Purkinje cell (primary cell): ENCODE results near the gene NTRK3. TPM values are rescaled to one million over a fixed set of nuclear protein-coding genes. Genes with fewer than 3 reads are reported as not detected.

Source experiments
- polyA plus RNA-seq: library from polyadenylated mRNA; unstranded; fragments of >200 nt; fragmentation: Nextera tagmentation; gene quantifications from 2 replicates; pipeline ENCODE4 v1.2.1, GENCODE V29; 2014

Gene NTRK3
- polyA plus RNA-seq: 20.6 and 23.4 TPM in 2 replicates

GRCh38 chr15:88256279-88257230 is at the start of gene NTRK3:
Gene NTRK3 (minus strand): TSS chr15:88256739. CDS start chr15:88256153, 586 bp downstream.

Other genes starting within 250 kb of the NTRK3 start
- 36.4 and 42.7 TPM in 2 replicates for gene MRPL46, start 210.6 kb upstream of the NTRK3 start, polyA plus RNA-seq
- gene MRPS11, start 211.0 kb upstream of the NTRK3 start, polyA plus RNA-seq: 74.9 and 84.9 TPM in 2 replicates